GM19372 (cell line): ENCODE data around the gene EMX1.

Experiments
- ATAC-seq: cut with Tn5 transposase; IDR thresholded peaks from one replicate; pipeline ENCODE4 v1.9.1; 2021; ENCODE audit warnings: mild to moderate bottlenecking, low read depth, moderate library complexity; ENCODE audit not compliant: unreplicated experiment

The EMX1 gene

GRCh38 chr2:72923833-72924352, 6.6 kb downstream of the EMX1 start:
- ATAC-seq, result no peak

- no peak for ATAC-seq
Observed at GRCh38 chr2:72924353-72925240, 7.3 kb downstream of the EMX1 start.

GRCh38 chr2:72925328-72925943, 8.1 kb downstream of the EMX1 start:
- no peak for ATAC-seq

- no peak for ATAC-seq
Observed at GRCh38 chr2:72926368-72926767, 9.0 kb downstream of the EMX1 start.

- ATAC-seq, result no peak
Observed at GRCh38 chr2:72926811-72927465, 9.6 kb downstream of the EMX1 start.

- ATAC-seq, result no peak
Observed at GRCh38 chr2:72927619-72928550, 10.6 kb downstream of the EMX1 start.

GRCh38 chr2:72929010-72929409, 11.7 kb downstream of the EMX1 start:
- no peak for ATAC-seq

GRCh38 chr2:72931280-72931910, 14.1 kb downstream of the EMX1 start:
- no peak for ATAC-seq

GRCh38 chr2:72932045-72932740, 14.9 kb downstream of the EMX1 start:
- ATAC-seq, result no peak

- no peak for ATAC-seq
Observed at GRCh38 chr2:72932805-72933204, 15.5 kb downstream of the EMX1 start.

- ATAC-seq, result no peak
Observed at GRCh38 chr2:72933207-72933606, 15.9 kb downstream of the EMX1 start.

- no peak for ATAC-seq
Observed at GRCh38 chr2:72933646-72934151, 16.4 kb downstream of the EMX1 start.

- no peak for ATAC-seq
Observed at GRCh38 chr2:72934683-72935610, 17.6 kb downstream of the EMX1 start.

GRCh38 chr2:72935611-72935957, 18.3 kb downstream of the EMX1 start:
- ATAC-seq, result no peak

GRCh38 chr2:72936660-72937355, 19.5 kb downstream of the EMX1 start:
- ATAC-seq, result no peak

- no peak for ATAC-seq
Observed at GRCh38 chr2:72937356-72937669, 20.0 kb downstream of the EMX1 start.

GRCh38 chr2:72938455-72938854, 21.1 kb downstream of the EMX1 start:
- no peak for ATAC-seq

- ATAC-seq, result no peak
Observed at GRCh38 chr2:72940361-72940760, 23.0 kb downstream of the EMX1 start.
